Transverse colon (tissue), 4 donors: ENCODE measurements around the gene PKP1. TPM values are rescaled to one million over a fixed set of nuclear protein-coding genes. Genes with fewer than 3 reads are reported as not detected.

Source experiments
- DNase-seq: peaks from one replicate; pipeline ENCODE4 v3.0.0-alpha.2; 2019
- H3K27ac ChIP-seq, 4 donors: fragments of 200-600 bp; sonication (generic); 2 replicates each; pipeline ENCODE4 v1.5.1; 2016 to 2018; ENCODE audit warnings: inconsistent platforms in 4 of 4
- H3K27me3 ChIP-seq: fragments of 200-600 bp; sonication (generic); 2 replicates; pipeline ENCODE4 v1.5.1; 2017; ENCODE audit warnings: inconsistent platforms
- H3K36me3 ChIP-seq, 4 donors: fragments of 200-600 bp; sonication (generic); 2 replicates each; pipeline ENCODE4 v1.5.1; 2017 to 2019; ENCODE audit warnings: inconsistent platforms in 4 of 4
- H3K4me1 ChIP-seq, 4 donors: fragments of 200-600 bp; sonication (generic); 2 replicates each; pipeline ENCODE4 v1.5.1; 2017 to 2020; ENCODE audit warnings: inconsistent platforms in 4 of 4
- H3K4me3 ChIP-seq, 4 donors: fragments of 200-600 bp; sonication (generic); 1 replicate in 1 of 4; 2 replicates in 3 of 4; pipeline versions ENCODE4 v1.5.1 to v1.6.1; 2017 to 2019; ENCODE audit warnings: inconsistent platforms in 4 of 4
- H3K9me3 ChIP-seq, 2 donors: fragments of 200-600 bp; sonication (generic); 2 replicates each; pipeline ENCODE4 v1.5.1; 2017 to 2019; ENCODE audit warnings: inconsistent platforms in 2 of 2
- CTCF ChIP-seq, 5 experiments: fragments of 200-600 bp in 3 of 5; fragments of 450-650 bp in 2 of 5; sonication (generic) in 3 of 5; IDR thresholded peaks; 1 replicate in 2 of 5; 2 replicates in 3 of 5; pipeline ENCODE4 v1.5.1; 2016 to 2017; ENCODE audit warnings: antibody characterized with exemption in 5 of 5, inconsistent platforms in 3 of 5, mild to moderate bottlenecking in 2 of 5, moderate library complexity in 1 of 5
- EP300 ChIP-seq: sonication (generic); formaldehyde crosslinking; IDR thresholded peaks from one replicate; pipeline ENCODE4 v1.6.1; 2017; ENCODE audit warnings: antibody characterized with exemption, low read depth
- POLR2A ChIP-seq: fragments of 450-650 bp; IDR thresholded peaks from one replicate; pipeline ENCODE4 v1.6.1; 2016; ENCODE audit warnings: antibody characterized with exemption, mild to moderate bottlenecking, moderate library complexity
- POLR2AphosphoS5 ChIP-seq, 3 donors: sonication (generic); formaldehyde crosslinking; IDR thresholded peaks; one replicate each; pipeline ENCODE4 v1.6.1; 2016; ENCODE audit warnings: antibody characterized with exemption in 3 of 3
- WGBS, 2 donors: methylation state at CpG; one replicate each; pipeline ENCODE4 v1.1.5; 2018; ENCODE audit warnings: low coverage in 1 of 2; 5-methylcytosine and 5-hydroxymethylcytosine counted together
- in situ Hi-C, 4 donors: fragments of 200-750 bp; cut with MboI; loops; one replicate each; pipeline versions ENCODE4 v1.15.0 to v1.15.1; 2017; ENCODE audit warnings: low sequenced_read_pairs in 3 of 4, low pct_ligation_motif_present in 1 of 4, low pct_unique_long_range_greater_than_20kb in 1 of 4
- intact Hi-C: fragments of 100-400 bp; cut with DNase I; formaldehyde crosslinking; loops from one replicate; pipeline ENCODE4 v1.15.1; 2023; ENCODE audit warnings: low total_unique reads
- total RNA-seq, 4 donors: library from RNA; depleted of rRNA; stranded (reverse); fragments of >200 nt; gene quantifications; one replicate each; pipeline ENCODE4 v1.1.0, GENCODE V29; 2016

Gene PKP1
- total RNA-seq, 4 donors from 2014 or later, result 0.14 to 0.32 TPM; not detected in 2

DNA sequence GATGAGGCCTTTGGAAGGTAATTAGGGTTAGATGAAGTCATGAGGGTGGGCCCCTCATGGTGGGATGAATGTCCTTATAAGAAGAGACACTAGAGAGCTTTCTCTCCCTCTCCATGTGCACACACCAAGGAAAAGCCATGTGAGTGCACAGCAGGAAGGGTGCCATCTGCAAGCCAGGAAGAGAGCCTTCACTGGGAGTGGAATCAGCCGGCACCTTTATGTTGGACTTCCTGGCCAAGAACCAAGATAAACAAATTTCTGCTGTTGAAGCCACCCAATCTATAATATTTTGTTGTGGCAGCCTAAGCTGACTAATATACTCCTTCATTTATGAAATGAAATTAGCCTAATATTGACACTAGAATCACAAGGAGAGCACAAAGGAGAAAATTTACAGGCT is 38.2 kb upstream of the PKP1 start:
- in situ Hi-C loops, result no loop called here
- Histone ChIP-seq H3K4me1 (no peaks in the 10 kb centered on the region), H3K27ac (no peak overlapping the region), H3K36me3 (no peaks in the 10 kb centered on the region), H3K4me3 (no peak overlapping the region), H3K27me3 (peaks cover 37% of the 10 kb centered on the region), H3K9me3 (no peaks in the 10 kb centered on the region)
- TF ChIP-seq POLR2AphosphoS5 (IDR thresholded peaks at IDR 0.05), result no peak
- TF ChIP-seq CTCF (IDR thresholded peaks at IDR 0.05), result no peak
- no peak for TF ChIP-seq POLR2A
- no peak for TF ChIP-seq EP300
- intact Hi-C loops, result no loop called here
- no peak for DNase-seq
- WGBS, 2 donors, result 19% methylated on average over 1 of the region's 1 CpG; no CpG with 5 or more reads in 1 of the 2 donors

DNA sequence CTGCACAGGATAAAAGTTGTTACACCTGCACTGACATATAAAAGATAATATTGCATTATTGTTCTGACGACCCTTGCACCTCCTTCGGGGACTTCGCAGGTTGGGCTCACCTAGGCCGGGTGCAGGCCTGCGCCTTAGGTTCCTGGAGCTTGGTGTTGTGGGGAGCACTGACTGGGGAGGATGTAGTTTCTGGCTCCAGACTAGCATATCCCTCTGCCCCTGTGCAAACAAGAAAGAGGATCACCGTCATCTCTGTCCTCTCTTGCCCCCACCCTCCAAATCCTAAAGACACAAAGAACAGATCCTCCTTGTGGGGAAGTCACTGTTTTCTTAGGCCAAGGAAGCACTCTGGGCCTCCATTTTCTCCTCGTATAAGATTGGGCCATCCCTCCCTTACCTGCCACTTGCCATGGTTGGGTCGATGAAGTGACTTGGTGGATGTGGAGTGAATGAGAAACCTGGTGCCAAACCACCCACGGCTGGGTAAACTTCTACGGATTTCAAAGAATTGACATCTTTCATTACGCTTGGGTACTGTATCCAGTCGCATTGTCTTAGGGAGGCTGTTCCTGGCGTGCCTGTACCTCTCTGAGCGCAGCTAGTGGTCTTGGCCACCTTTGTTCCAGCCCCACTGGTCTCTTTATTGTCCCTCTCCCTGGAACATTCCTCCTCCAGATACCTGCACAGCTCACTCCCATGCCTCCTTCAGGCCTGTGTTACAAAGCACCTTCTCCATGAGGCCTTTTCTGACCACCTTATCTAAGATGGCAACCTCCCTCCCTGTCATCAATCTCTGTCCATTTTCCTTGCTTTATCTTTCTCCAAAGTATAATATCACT is 34.4 kb upstream of the PKP1 start:
- Histone ChIP-seq H3K9me3 (no peaks in the 10 kb centered on the region), H3K27ac (no peak overlapping the region), H3K4me1 (no peaks in the 10 kb centered on the region), H3K4me3 (no peak overlapping the region), H3K27me3 (peaks cover 7% of the 10 kb centered on the region), H3K36me3 (no peaks in the 10 kb centered on the region)
- TF ChIP-seq POLR2AphosphoS5 (IDR thresholded peaks at IDR 0.05) (no peak), POLR2A (no peak), CTCF (IDR thresholded peaks at IDR 0.05) (no peak), EP300 (no peak)
- intact Hi-C loops, result no loop called here
- DNase-seq, result no peak
- in situ Hi-C loops, result no loop called here
- 73 to 90% methylated on average over 2 to 14 of the region's 14 CpGs for WGBS, 2 donors

DNA sequence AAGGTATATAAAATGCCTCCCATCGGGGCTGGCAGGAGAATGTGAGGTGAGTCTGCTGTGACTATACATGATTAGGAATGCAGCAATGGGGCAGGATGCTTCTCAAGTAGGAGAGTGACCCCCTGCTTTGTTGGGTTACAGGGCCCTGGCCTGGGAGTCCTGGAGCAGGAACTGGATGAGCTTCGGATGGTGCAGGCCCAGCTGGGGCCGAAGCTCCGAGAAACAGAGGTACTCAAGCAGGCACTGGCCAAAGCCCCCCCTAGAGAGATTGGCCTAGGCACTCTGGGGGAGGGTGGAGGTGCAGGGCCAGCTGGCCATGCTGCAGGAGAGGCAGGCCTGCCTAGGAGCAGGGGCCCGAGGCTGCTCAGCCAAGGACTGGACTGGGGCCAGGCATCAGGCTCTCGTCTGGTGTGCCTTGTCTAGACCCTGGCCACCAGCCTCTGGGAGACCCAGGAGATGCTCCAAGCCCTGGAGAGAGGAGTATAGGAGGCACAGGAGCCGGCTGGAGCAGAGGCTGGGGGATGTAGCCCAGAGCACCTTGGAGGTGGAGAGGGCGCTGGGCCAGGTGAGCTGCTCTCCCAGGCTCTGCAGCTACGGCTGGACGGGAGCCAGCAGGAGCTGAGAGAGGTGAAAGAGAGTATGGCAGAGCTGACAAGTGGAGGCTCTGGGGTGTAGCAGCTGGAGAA is 32.8 kb upstream of the PKP1 start:
- intact Hi-C loops, result loop anchor here (5.0 kb wide), 2 partner anchors 112 to 157 kb away; no protein-coding TSS in a partner anchor
- Histone ChIP-seq H3K27me3 (peaks cover 4% of the 10 kb centered on the region), H3K9me3 (no peaks in the 10 kb centered on the region), H3K36me3 (no peaks in the 10 kb centered on the region), H3K4me3 (no peak overlapping the region), H3K27ac (no peak overlapping the region), H3K4me1 (no peaks in the 10 kb centered on the region)
- TF ChIP-seq POLR2AphosphoS5 (IDR thresholded peaks at IDR 0.05), result no peak
- TF ChIP-seq CTCF (IDR thresholded peaks at IDR 0.05), result no peak
- TF ChIP-seq EP300, result no peak
- TF ChIP-seq POLR2A, result no peak
- 80% methylated on average over 10 of the region's 10 CpGs; no CpG with 5 or more reads in 1 of the 2 donors for WGBS, 2 donors
- in situ Hi-C loops, result loop anchor here in 2 of 4 donors (25.0 kb wide), 1 partner anchor 112 kb away; no protein-coding TSS in a partner anchor
- DNase-seq, result no peak

DNA sequence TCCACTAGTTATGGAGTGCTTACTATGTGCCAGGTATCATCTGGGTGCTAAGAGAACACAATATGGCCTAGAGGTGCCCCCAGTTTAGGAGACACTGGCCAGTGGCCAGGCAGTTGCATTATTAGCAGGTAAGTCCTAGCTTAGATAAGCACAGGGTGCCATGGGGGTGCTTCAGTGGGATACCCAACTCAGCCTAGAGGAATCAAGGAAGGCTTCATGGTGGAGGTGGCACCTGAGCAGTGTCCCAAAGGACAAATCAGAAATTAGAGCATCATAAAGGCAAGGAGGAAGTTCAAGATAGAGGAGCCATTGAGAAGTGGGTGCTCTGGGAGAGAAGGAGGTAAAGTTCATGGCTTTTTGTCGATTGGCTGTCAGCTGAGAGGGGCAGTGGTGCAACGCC is 31.9 kb upstream of the PKP1 start:
- intact Hi-C loops, result loop anchor here (5.0 kb wide), 2 partner anchors 111 to 156 kb away; no protein-coding TSS in a partner anchor

More for the DNA sequence above, 31.9 kb upstream of the PKP1 start:
- peaks cover 4% of the 10 kb centered on the region for H3K27me3 ChIP-seq
- no peaks in the 10 kb centered on the region for H3K4me1 ChIP-seq
- WGBS, 2 donors, result 71 to 72% methylated on average over 2 of the region's 2 CpGs
- H3K4me3 ChIP-seq, result no peak overlapping the region
- no peak for DNase-seq
- no peaks in the 10 kb centered on the region for H3K9me3 ChIP-seq
- in situ Hi-C loops, result loop anchor here in 2 of 4 donors (25.0 kb wide), 1 partner anchor 111 kb away; no protein-coding TSS in a partner anchor
- H3K27ac ChIP-seq, result no peak overlapping the region
- no peaks in the 10 kb centered on the region for H3K36me3 ChIP-seq
- TF ChIP-seq POLR2AphosphoS5 (IDR thresholded peaks at IDR 0.05), result no peak
- TF ChIP-seq POLR2A, result no peak
- no peak for TF ChIP-seq CTCF (IDR thresholded peaks at IDR 0.05)
- TF ChIP-seq EP300, result no peak
